Iris pigment epithelial cell (primary cell): ENCODE data around the gene POLA1.
"Not testable (repeated sequence)": the region's sequence is repeated elsewhere in the genome, so short reads cannot be mapped to it uniquely, and the experiment has no call there.

ENCODE experiments used
- DNase-seq: peaks from one replicate; pipeline ENCODE4 v3.0.0-alpha.2; 2011; ENCODE audit warnings: low read depth

The POLA1 gene

GRCh38 chrX:24799565-24799964 lies 105.8 kb downstream of the POLA1 start:
- DNase-seq = no peak

- no peak for DNase-seq
Measured at GRCh38 chrX:24805201-24805600, 111.5 kb downstream of the POLA1 start.

DNA sequence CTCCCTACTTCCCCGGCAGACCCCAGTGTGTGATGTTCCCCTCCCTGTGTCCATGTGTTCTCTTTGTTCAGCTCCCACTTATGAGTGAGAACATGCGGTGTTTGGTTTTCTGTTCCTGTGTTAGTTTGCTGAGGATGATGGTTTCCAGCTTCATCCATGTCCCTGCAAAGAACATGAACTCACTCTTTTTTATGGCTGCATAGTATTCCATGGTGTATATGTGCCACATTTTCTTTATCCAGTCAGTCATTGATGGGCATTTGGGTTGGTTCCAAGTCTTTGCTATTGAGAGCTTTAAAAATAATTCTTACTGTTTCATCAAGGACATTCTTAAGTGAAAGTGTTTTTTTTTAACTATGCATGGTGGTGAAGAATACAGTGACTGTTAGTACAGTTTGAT lies 126.1 kb downstream of the POLA1 start:
- not testable (repeated sequence) for DNase-seq

DNA sequence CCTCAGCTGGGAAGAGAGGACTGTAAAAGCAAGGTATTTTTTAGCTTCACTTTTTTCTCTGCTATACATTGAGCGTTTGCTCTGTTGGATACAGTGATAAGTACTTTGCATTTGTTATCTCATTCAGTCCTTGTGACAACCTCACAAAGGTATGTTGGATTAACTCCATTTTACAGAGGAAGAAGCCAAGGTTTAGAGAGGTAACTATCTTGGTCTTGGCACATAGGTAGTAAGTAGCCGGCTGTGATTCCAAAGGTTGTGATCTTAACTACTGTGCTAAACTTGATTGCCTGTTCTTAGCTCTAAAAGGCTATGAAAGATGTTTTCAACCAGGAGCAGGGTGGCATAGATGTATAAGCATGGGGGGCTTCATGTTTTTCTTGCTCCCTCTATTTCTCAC lies 134.4 kb downstream of the POLA1 start:
- no peak for DNase-seq

- no peak for DNase-seq
Measured at GRCh38 chrX:24828600-24828999, 134.9 kb downstream of the POLA1 start.

DNA sequence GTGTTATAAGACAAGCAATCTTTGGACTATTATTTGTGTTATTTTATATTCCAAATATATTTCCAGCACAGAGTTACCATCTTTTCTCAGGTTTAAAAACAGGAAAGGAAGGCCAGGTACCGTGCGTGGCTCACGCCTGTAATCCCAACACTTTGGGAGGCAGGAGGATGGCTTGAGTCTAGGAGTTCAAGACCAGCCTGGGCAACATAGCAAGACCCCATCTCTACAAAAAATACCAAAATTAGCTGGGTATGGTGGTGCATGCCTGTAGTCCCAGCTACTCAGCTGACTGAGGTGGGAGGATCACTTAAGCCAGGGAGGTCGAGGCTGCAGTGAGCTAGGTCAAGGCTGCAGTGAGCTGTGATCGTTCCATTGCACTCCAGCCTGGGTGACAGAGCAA lies 140.0 kb downstream of the POLA1 start:
- no peak for DNase-seq

- no peak for DNase-seq
Measured at GRCh38 chrX:24837966-24838365, 144.2 kb downstream of the POLA1 start.

GRCh38 chrX:24838629-24839028 lies 144.9 kb downstream of the POLA1 start:
- peak; percentile 47 for DNase-seq

GRCh38 chrX:24839331-24839730 lies 145.6 kb downstream of the POLA1 start:
- DNase-seq = no peak

GRCh38 chrX:24842486-24842885 lies 148.8 kb downstream of the POLA1 start:
- peak; percentile 1 for DNase-seq

GRCh38 chrX:24846550-24847150 lies 152.9 kb downstream of the POLA1 start:
- peak; percentile 52 for DNase-seq

DNA sequence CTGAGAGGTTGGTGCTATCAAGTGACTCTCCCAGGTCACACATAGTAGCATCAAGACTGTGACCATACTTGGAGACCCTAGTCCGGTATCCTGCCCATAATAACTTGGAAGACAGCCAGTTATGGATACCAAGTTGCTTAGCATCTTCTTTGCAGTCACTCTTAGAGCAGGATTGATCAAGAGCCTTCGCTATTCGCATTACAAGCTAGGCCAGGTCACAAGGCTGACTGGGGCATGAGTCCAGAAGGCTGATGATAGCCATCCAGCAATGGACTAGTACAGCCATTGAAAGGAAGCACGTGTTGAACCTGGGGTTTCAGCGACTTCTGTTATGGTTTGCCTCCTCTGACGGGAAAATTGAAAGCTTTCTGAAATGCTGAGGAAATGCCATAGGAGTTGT lies 157.6 kb downstream of the POLA1 start:
- no peak for DNase-seq

DNA sequence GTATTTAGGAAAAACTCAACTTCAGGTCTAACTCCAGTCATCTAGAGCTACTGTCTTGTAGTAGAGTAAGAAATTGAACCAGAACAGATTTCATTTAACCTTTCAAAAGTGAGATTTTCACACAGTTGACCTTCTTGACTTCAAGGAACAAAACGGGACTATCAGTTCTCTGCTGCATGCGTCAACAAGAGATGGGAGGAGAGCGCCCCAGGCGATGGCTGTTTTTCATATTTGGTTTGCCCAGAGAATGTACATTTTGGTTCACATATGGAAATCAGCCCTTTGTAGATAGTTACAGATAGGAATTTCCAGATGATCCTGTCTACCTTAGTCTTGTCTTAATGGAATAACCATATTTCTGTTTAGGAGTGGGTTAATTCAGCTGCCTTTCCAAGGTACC lies 158.1 kb downstream of the POLA1 start:
- DNase-seq = no peak

GRCh38 chrX:24858004-24858746 lies 164.5 kb downstream of the POLA1 start:
- peak; percentile 45 for DNase-seq

DNA sequence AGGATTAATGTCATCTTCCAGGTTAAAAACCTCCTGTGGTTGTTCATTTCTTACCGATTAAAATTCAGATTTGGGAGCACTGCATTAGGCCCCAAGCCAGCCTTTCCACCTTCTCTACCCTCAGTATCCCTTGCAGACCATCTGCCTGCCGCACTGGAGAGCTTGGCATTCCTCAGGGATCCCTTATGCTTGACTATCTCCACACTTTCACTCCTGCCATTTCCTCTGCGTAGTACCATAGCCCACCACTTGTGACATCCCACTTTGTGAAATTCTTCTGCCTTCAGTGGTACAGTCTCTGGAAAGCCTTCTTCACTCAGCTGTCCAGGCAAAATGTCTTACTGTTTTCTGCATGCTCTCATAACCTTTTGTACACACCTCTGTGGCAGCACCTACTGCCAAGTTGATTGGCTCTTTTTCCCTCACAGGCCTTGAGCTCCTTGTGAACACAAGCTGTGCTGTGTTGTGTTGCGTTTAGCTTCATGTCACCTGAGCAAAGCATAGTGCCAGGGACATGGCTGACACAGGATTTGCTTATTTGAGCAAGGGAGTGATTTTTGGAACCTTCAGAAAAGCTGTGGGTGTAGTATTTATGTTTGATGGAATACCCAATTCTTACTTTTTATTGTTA lies 165.6 kb downstream of the POLA1 start:
- DNase-seq = no peak

GRCh38 chrX:24860140-24860539 lies 166.4 kb downstream of the POLA1 start:
- peak; percentile 26 for DNase-seq

DNA sequence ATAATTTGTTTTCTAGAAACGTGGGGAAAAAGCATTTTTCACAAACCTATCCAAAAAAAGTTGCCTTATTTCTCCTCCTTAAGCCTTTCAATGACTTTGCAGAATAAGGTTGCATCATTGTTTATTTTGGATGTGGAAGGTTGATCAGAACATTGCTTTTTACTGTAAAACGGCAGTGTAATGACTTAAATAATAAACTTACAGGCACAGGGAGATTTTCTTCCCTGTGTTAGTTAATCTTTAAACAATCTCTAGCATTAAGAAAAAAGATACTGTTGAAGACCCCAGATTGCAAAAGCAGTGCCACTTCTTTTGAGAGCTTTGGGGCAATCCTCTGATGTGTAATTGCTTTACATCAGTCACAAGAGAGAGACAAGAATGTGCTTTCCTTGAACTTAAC lies 168.6 kb downstream of the POLA1 start:
- DNase-seq = peak; percentile 62

GRCh38 chrX:24863779-24864178 lies 170.1 kb downstream of the POLA1 start:
- DNase-seq = not testable (repeated sequence)

GRCh38 chrX:24870143-24870542 lies 176.4 kb downstream of the POLA1 start:
- DNase-seq = peak; percentile 82

DNA sequence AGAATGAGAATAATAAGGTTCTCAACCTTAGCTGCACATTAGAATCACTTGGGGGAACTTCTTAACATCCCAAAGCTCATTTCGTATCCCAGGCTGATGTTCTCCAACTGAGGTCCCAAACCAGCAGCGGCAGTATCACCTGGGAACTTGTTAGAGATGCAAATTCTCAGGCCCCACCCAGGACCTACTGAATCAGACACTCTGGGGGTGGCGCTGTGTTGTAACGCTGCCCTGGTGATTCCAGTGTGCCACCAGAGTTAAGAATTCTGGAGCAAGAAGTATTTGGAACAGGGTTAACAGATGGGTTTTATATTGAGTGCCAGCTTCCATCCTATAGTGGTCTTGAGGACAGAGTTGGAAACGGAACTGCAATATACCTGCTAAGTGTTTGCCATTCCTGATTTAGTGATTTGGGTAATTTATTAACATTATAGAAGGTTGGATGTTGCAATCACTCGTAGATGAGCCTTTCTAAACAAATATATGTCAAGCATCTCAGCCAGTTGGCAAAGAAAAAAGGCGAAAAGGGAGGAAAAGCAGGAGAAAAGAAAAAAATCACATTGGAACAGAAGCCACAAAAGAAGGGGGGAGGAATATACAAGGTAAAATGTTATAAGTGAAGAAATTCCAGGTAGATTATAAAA lies 181.0 kb downstream of the POLA1 start:
- no peak for DNase-seq

DNA sequence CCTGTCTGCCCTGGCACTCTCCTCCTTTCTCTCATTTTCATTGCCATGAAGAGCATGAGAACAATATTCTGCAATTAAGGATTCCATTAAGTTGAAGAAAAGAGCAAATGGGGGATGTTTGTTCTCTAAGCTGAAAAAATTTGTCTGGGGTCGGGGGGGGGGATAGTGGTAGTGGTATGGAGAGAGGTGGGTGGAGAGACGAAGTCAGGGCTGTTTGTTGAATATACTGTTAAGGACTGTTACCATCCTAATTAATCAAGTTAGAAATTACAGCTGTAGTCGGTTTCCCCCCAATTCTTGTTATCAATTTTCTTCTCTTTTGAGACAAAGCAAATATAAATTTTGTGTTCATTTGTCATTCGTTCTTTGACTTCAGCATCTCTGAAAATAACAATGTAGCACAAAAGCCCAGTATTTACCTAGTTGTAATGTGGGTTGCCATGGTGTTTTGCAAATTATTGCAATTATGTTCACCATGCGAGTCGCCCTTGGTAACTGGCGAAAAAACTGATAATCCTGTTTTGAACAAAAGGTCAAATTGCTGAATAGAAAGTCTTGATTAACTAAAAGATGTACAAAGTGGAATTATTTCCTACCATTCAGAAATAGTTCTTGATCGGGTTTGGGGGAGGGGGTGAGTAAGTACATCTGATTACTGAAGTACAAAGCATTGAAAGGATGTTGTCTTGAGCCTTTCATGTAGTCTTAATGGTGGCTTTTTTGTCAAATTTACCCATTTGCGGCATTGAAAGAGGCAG lies 183.0 kb downstream of the POLA1 start:
- no peak for DNase-seq

DNA sequence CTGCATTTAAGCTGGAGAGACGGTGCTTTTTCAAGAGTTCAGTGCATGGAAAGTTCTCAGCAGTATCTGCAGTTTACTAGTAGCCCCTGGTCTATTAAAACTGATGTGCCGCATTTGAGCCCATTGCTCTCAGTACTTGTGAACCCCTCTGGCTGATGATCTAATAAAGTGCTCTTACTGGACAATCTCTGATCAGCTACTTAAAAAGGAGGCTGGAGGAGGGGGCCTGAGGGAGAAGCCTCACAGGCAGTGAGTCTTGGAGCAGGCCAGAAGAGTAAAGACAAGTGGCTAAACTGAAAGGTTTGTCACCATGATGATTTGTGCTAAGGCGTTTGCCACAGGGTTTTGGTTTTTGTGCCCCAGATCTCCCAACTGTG lies 183.6 kb downstream of the POLA1 start:
- no peak for DNase-seq
